Measurements from ENCODE around the gene EFL1. TPM values are rescaled to one million over a fixed set of nuclear protein-coding genes. Genes with fewer than 3 reads are reported as not detected.

The EFL1 gene
- total and polyA plus RNA-seq, 2 donors from 2014 or later: 9.2 to 16.6 TPM

DNA sequence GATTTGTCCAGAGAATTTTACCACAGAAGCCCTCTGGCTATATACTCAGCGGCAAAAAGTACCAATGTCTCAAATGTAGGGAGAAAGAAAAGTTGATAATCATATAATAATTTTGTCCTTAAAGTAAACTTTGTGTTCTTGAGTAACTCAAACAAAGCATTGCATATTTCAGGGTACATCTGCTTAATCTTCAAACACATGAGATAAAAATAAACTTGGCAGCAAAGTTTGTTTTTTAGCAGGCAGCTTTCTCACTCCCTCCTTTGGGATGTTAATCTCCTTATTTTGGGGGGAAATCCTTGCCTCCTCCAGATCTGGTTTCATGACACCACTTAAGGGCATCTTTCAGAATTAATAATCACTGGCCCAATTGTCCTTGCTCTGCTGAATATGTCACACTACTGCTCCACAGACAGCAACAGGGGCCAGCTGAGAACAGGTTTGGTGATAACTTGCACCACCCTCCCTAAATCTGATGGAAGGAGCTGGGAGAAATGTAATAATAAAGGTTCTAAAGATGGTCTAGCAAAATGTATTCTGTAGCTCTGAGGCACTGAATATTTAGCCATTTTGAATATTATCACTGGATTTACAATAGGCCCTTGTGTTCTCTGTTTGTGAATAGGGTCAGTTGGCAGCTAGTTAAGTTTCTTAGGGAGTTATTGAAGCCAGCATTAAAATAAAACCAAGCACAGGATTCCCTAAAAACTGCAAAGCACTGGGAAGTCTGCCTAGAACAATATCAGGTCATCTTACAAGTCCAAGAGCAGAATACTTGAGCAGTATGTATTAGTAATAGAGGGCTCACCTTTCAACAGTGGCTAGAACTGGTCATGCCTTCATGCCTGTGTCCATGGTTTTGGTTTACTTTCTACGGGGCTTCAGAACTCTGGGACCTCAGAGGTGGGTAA lies 79.2 kb downstream of the EFL1 start:
- H3K27ac ChIP-seq (ENCODE audit: low read depth in 2 of 2, low read length in 2 of 2): no peak overlapping the region
- intact Hi-C loops (cut with DNase I): no loop called here
- no peak for FAIRE-seq

DNA sequence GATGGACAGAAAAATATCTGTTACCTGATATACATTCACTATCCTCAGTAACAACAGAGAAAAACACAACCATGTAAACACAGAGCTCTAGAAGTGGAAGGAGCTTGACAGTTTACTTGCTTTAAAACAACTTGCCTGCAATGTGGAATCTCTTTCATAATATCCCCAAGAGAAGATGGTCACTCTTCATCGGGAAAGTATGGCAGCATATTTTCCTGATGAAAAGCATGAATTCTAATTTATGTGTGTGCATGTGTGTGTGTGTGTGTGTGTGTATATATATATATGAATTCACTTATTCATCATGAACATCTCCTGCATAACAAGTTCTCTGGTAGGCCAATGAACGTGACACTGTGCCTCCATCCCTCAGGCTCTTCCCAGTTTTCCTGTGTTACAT lies 81.2 kb downstream of the EFL1 start:
- intact Hi-C loops (cut with DNase I): no loop called here
- Histone ChIP-seq H3K36me3 (ENCODE audit: control insufficient read depth in 2 of 3, insufficient read depth in 3 of 3, low read length in 3 of 3) (no peaks in the 10 kb centered on the region), H3K27ac (ENCODE audit: low read depth in 2 of 2, low read length in 2 of 2) (no peak overlapping the region), H3K4me3 (ENCODE audit: low read length in 3 of 3) (no peak overlapping the region), H3K9ac (ENCODE audit: low read length in 3 of 3) (no peak overlapping the region), H3K4me1 (ENCODE audit: control insufficient read depth in 2 of 3, insufficient read depth in 2 of 3, low read depth in 1 of 3, low read length in 3 of 3) (no peaks in the 10 kb centered on the region), H3K9me3 (ENCODE audit: control insufficient read depth in 2 of 3, insufficient read depth in 1 of 3, low read length in 3 of 3) (no peaks in the 10 kb centered on the region), H3K27me3 (ENCODE audit: control insufficient read depth, insufficient read depth, low read length) (no peaks in the 10 kb centered on the region)
- FAIRE-seq (no peak), DNase-seq (no peak)
- TF ChIP-seq, protein P1, sequence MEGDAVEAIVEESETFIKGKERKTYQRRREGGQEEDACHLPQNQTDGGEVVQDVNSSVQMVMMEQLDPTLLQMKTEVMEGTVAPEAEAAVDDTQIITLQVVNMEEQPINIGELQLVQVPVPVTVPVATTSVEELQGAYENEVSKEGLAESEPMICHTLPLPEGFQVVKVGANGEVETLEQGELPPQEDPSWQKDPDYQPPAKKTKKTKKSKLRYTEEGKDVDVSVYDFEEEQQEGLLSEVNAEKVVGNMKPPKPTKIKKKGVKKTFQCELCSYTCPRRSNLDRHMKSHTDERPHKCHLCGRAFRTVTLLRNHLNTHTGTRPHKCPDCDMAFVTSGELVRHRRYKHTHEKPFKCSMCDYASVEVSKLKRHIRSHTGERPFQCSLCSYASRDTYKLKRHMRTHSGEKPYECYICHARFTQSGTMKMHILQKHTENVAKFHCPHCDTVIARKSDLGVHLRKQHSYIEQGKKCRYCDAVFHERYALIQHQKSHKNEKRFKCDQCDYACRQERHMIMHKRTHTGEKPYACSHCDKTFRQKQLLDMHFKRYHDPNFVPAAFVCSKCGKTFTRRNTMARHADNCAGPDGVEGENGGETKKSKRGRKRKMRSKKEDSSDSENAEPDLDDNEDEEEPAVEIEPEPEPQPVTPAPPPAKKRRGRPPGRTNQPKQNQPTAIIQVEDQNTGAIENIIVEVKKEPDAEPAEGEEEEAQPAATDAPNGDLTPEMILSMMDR (IDR thresholded peaks at IDR 0.05; ENCODE audit: borderline replicate concordance, extremely low read depth, insufficient read depth): no peak

More for the DNA sequence above, 79.2 kb downstream of the EFL1 start:
- Histone ChIP-seq H3K27me3 (ENCODE audit: control insufficient read depth, insufficient read depth, low read length) (no peaks in the 10 kb centered on the region), H3K4me3 (ENCODE audit: low read length in 3 of 3) (no peak overlapping the region), H3K4me1 (ENCODE audit: control insufficient read depth in 2 of 3, insufficient read depth in 2 of 3, low read depth in 1 of 3, low read length in 3 of 3) (no peaks in the 10 kb centered on the region), H3K9ac (ENCODE audit: low read length in 3 of 3) (no peak overlapping the region), H3K36me3 (ENCODE audit: control insufficient read depth in 2 of 3, insufficient read depth in 3 of 3, low read length in 3 of 3) (no peaks in the 10 kb centered on the region), H3K9me3 (ENCODE audit: control insufficient read depth in 2 of 3, insufficient read depth in 1 of 3, low read length in 3 of 3) (no peaks in the 10 kb centered on the region)
- TF ChIP-seq, protein P1 (IDR thresholded peaks at IDR 0.05; ENCODE audit: borderline replicate concordance, extremely low read depth, insufficient read depth): no peak
- DNase-seq: peak in 1 of 5 donors; percentile 39

DNA sequence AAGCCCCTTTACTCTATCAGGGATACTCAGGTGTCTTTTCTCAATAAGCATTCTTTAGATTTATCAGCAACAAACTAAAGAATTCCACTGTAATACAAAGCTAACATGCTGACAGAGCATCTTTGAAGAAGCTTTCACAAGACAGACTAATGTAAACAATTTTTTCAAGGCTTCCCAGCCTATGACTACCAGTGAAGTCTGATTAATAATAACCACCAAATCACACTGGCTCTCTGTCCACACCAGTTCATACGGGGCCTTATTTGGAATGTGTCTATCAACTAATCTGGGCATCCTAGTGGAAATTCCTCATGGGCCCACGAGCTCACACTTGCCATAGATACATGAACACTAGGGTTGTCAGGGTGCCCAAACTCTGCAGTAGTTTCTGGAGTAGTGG lies 84.5 kb downstream of the EFL1 start:
- Histone ChIP-seq H3K4me3 (ENCODE audit: low read length in 3 of 3) (no peak overlapping the region), H3K27ac (ENCODE audit: low read depth in 2 of 2, low read length in 2 of 2) (no peak overlapping the region), H3K27me3 (ENCODE audit: control insufficient read depth, insufficient read depth, low read length) (no peaks in the 10 kb centered on the region), H3K9me3 (ENCODE audit: control insufficient read depth in 2 of 3, insufficient read depth in 1 of 3, low read length in 3 of 3) (no peaks in the 10 kb centered on the region), H3K9ac (ENCODE audit: low read length in 3 of 3) (no peak overlapping the region), H3K4me1 (ENCODE audit: control insufficient read depth in 2 of 3, insufficient read depth in 2 of 3, low read depth in 1 of 3, low read length in 3 of 3) (no peaks in the 10 kb centered on the region), H3K36me3 (ENCODE audit: control insufficient read depth in 2 of 3, insufficient read depth in 3 of 3, low read length in 3 of 3) (no peaks in the 10 kb centered on the region)
- FAIRE-seq: no peak
- no peak for DNase-seq
- TF ChIP-seq, protein P1 (IDR thresholded peaks at IDR 0.05; ENCODE audit: borderline replicate concordance, extremely low read depth, insufficient read depth): no peak
- intact Hi-C loops (cut with DNase I): no loop called here

Measured in kidney (tissue), 14 donors.